Heart right ventricle (tissue), 16 donors: ENCODE data around the gene ZDHHC22. TPM values are rescaled to one million over a fixed set of nuclear protein-coding genes. Genes with fewer than 3 reads are reported as not detected.
"Not testable (repeated sequence)": the region's sequence is repeated elsewhere in the genome, so short reads cannot be mapped to it uniquely, and the experiment has no call there.

Experiments used
- ATAC-seq, 8 donors: fragments of 200-7000 bp; cut with Tn5 transposase; one replicate each; pipeline ENCODE4 v1.9.1; 2020; ENCODE audit warnings: mild to moderate bottlenecking in 8 of 8, moderate library complexity in 8 of 8, moderate number of reproducible peaks in 1 of 8
- DNase-seq, 2 donors: peaks; one replicate each; pipeline ENCODE4 v3.0.0-alpha.2; 2020
- H3K27ac ChIP-seq, 10 donors: fragments of 200-600 bp; sonication (generic) in 2 of 10; one replicate each; pipeline versions ENCODE4 v1.5.0 to v1.8.0; 2020 to 2022; ENCODE audit warnings: mild to moderate bottlenecking in 3 of 10
- H3K27me3 ChIP-seq, 7 donors: fragments of 200-600 bp; one replicate each; pipeline ENCODE4 v1.8.0; 2021 to 2022; ENCODE audit warnings: mild to moderate bottlenecking in 2 of 7
- H3K36me3 ChIP-seq, 9 donors: fragments of 200-600 bp; sonication (generic) in 1 of 9; one replicate each; pipeline versions ENCODE4 v1.5.0 to v1.8.0; 2020 to 2022; ENCODE audit warnings: mild to moderate bottlenecking in 2 of 9
- H3K4me1 ChIP-seq, 9 donors: fragments of 200-600 bp; sonication (generic) in 1 of 9; one replicate each; pipeline versions ENCODE4 v1.5.0 to v1.8.0; 2020 to 2022; ENCODE audit warnings: mild to moderate bottlenecking in 4 of 9
- H3K4me3 ChIP-seq, 10 donors: fragments of 200-600 bp; sonication (generic) in 2 of 10; one replicate each; pipeline versions ENCODE4 v1.5.0 to v1.8.0; 2020 to 2022; ENCODE audit warnings: mild to moderate bottlenecking in 7 of 10, moderate library complexity in 2 of 10
- H3K9me3 ChIP-seq, 11 donors: fragments of 200-600 bp in 10 of 11; sonication (generic) in 2 of 11; one replicate each; pipeline versions ENCODE4 v1.5.0 to v1.8.0; 2013 to 2022; ENCODE audit warnings: mild to moderate bottlenecking in 2 of 11, control low read depth in 1 of 11, moderate library complexity in 1 of 11
- WGBS, 2 donors: extraction: QIAGEN DNeasy Blood & Tissue Kit; methylation state at CpG; one replicate each; pipeline ENCODE4 v1.1.7; 2013; ENCODE audit warnings: inconsistent platforms in 1 of 2; 5-methylcytosine and 5-hydroxymethylcytosine counted together
- intact Hi-C, 10 donors: fragments of 100-400 bp; cut with DNase I; formaldehyde crosslinking; loops; one replicate each; pipeline versions ENCODE4 v1.11.1 to v1.14.2; 2022
- polyA plus RNA-seq, 2 donors: library from polyadenylated mRNA; stranded (reverse); fragments of 200-250 nt; gene quantifications; one replicate each; pipeline ENCODE4 v1.2.3, GENCODE V29; 2013
- total RNA-seq, 10 donors: library from RNA; stranded (reverse); fragmentation: NEBNext Ultra II Directional in 3 of 10; extraction: Animal tissue kit (Norgen Biotek cat#: 25700) in 3 of 10; gene quantifications; one replicate each; pipeline versions ENCODE4 v1.2.1 to v1.2.4, GENCODE V29; 2021 to 2023
- TF ChIP-seq, protein P1 (sequence below), 9 donors: fragments of 200-600 bp; sonication (generic) in 2 of 9; IDR thresholded peaks; one replicate each; pipeline versions ENCODE4 v1.5.0 to v1.8.0; 2021 to 2022; ENCODE audit warnings: antibody characterized with exemption in 9 of 9, mild to moderate bottlenecking in 5 of 9, moderate library complexity in 1 of 9
- donor health status: Arrhythmogenic right ventricular cardiomyopathy.
- donor health status: ischemic (EF 13 %, LVEDD 7.1; RV severe dilation, severe dysfunction).
- donor health status: healthy with polysubstance abuse.
- donor health status: DM: no; HTN: yes; CAD: no.
- donor health status: DM: no; HTN: no; CAD: no.
- donor health status: ischemic (EF 25% LVEDD 6.9; RV normal size, moderate dysfunction).
- donor health status: ischemic (EF 25% LVEDD 5.7; RV mildly dilated, moderate dysfunction).
- donor health status: healthy.
- donor health status: DM: yes; HTN: yes; CAD: no.
- donor health status: Ischemic cardiomyopathy.
- donor health status: ischemic (EF 35%, LVEDD 5.7; RV mildly dilated, moderate dysfunction).
- donor health status: nonischemic (EF 11% LVEDD 7.7; RV severe dilation, severe dysfunction).
- donor health status: DM: yes; HTN: yes; CAD: no.
- donor health status: PGD.
- donor health status: ischemic (EF 29% LVEDD 5.4; RV normal size, mild dysfunction).
- donor health status: nonischemic (EF 23%, LVEDD 6.1; RV moderate dilation, normal function).

Gene ZDHHC22
- total and polyA plus RNA-seq, 12 donors, result 0.09 TPM; not detected in 11

DNA sequence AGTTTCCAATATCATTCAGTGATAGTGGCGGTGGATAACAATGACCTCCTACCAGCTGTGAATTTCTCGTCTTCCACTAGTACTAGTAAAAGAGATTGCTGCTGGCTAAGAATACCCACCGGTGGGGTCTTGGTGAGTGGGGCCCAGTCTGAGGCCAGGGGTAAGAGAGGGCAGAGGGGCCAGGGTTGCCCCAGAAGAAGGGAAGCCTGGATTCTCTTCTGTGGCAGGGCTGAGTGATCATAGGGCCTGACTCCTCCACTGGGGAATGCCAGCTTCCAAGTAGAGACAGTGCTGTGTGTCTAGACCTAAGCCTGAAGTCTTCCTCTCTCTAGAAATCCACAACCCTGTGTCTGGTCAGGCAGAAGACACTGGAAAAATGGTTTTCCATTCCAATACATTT, 34.3 kb upstream of the ZDHHC22 start:
- intact Hi-C loops, result no loop called here
- TF ChIP-seq, protein P1, sequence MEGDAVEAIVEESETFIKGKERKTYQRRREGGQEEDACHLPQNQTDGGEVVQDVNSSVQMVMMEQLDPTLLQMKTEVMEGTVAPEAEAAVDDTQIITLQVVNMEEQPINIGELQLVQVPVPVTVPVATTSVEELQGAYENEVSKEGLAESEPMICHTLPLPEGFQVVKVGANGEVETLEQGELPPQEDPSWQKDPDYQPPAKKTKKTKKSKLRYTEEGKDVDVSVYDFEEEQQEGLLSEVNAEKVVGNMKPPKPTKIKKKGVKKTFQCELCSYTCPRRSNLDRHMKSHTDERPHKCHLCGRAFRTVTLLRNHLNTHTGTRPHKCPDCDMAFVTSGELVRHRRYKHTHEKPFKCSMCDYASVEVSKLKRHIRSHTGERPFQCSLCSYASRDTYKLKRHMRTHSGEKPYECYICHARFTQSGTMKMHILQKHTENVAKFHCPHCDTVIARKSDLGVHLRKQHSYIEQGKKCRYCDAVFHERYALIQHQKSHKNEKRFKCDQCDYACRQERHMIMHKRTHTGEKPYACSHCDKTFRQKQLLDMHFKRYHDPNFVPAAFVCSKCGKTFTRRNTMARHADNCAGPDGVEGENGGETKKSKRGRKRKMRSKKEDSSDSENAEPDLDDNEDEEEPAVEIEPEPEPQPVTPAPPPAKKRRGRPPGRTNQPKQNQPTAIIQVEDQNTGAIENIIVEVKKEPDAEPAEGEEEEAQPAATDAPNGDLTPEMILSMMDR (IDR thresholded peaks at IDR 0.05), result no peak
- H3K36me3 ChIP-seq, result no peaks in the 10 kb centered on the region
- ATAC-seq (no peak), DNase-seq (no peak)
- H3K4me1 ChIP-seq, result no peaks in the 10 kb centered on the region
- WGBS, 2 donors, result 51 to 58% methylated on average over 3 of the region's 3 CpGs
- peaks cover 0 to 3% (median 0%) of the 10 kb centered on the region in 11 donors for H3K9me3 ChIP-seq
- H3K27me3 ChIP-seq, result peaks cover 0 to 21% (median 9%) of the 10 kb centered on the region in 7 donors
- no peak overlapping the region for H3K4me3 ChIP-seq
- no peak overlapping the region for H3K27ac ChIP-seq

DNA sequence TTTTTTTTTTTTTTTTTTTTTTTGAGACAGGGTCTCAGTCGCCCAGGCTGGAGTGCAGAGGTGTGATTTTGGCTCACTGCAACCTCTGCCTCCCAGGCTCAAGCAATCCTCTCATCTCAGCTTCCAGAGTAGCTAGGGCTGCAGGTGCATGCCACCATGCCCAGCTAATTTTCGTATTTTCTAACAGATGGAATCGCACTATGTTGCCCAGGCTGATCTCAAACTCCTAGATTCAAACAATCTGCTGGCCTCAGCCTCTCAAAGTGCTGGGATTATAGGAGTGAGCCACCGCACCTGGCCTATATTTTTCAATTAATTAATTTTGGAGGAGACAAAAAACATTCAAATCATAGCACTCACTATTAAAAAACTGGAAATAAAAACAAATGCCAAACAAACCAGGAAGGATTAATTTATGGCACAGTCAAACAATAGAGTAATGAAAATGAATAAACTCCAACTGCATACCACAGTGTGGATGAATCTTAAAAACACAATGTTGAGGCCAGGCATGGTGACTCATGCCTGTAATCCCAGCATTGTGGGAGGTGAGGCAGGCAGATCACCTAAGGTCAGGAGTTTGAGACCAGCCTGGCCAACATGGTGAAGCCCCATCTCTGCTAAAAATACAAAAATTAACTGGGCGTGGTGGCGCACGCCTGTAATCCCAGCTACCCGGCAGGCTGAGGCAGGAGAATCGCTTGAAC, 32.5 kb upstream of the ZDHHC22 start:
- H3K9me3 ChIP-seq, result peaks cover 0 to 19% (median 11%) of the 10 kb centered on the region in 11 donors
- 82 to 88% methylated on average over 9 of the region's 9 CpGs for WGBS, 2 donors
- H3K4me1 ChIP-seq, H3K36me3 ChIP-seq, DNase-seq, H3K27ac ChIP-seq, intact Hi-C loops, ATAC-seq, H3K27me3 ChIP-seq, H3K4me3 ChIP-seq: not testable (repeated sequence)

DNA sequence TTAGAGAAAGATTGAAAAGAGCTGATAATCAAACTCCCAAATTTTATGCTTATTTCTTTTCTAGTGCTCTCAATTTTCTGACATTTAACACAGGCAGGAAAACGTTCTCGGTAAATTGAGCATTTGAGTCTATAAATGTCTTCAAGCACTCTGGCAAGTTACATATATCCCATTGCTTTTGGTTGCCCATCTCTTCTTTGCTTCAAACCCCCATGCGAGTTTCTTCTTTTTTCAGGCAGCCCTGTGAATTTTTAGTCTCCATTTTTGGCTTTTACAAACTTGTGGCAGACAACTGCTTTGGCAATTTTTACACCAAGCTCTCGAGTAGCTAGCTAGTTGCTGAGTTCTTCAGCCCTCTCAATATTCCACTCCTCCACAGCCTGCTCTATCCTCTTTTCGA, 31.3 kb upstream of the ZDHHC22 start:
- ATAC-seq, result no peak
- TF ChIP-seq, protein P1 (IDR thresholded peaks at IDR 0.05), result no peak
- no peak overlapping the region for H3K4me3 ChIP-seq
- no peak for DNase-seq
- peaks cover 0 to 27% (median 11%) of the 10 kb centered on the region in 11 donors for H3K9me3 ChIP-seq
- H3K36me3 ChIP-seq, result no peaks in the 10 kb centered on the region
- H3K4me1 ChIP-seq, result no peaks in the 10 kb centered on the region
- WGBS, 2 donors, result 79 to 82% methylated on average over 5 of the region's 5 CpGs
- no peak overlapping the region for H3K27ac ChIP-seq
- intact Hi-C loops, result no loop called here
- peaks cover 0 to 9% (median 0%) of the 10 kb centered on the region in 7 donors for H3K27me3 ChIP-seq

DNA sequence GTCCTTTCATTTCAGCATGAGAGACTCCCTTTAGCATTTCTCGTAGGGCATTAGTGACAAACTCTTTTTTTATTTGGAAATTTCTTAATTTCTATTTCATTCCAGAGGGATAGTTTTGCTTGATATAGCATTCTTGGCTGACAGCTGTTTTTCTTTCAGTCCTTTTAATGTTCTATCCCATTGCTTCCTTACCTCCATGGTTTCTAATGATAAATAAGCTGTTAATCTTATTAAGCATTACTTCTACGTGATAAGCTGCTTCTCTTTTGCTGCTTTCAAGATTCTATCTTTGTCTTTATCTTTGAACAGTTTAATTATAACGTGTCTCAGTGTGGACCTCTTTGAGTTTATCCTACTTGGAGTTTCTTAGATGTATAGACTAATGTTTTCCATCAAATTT, 28.5 kb upstream of the ZDHHC22 start:
- Histone ChIP-seq H3K27me3 (peaks cover 0 to 7% (median 0%) of the 10 kb centered on the region in 7 donors), H3K36me3 (no peaks in the 10 kb centered on the region), H3K9me3 (peaks cover 0 to 28% (median 11%) of the 10 kb centered on the region in 11 donors), H3K4me1 (no peaks in the 10 kb centered on the region), H3K4me3 (no peak overlapping the region), H3K27ac (no peak overlapping the region)
- TF ChIP-seq, protein P1 (IDR thresholded peaks at IDR 0.05), result no peak
- ATAC-seq, result no peak
- WGBS, 2 donors, result 60 to 61% methylated on average over 3 of the region's 3 CpGs
- intact Hi-C loops, result no loop called here
- no peak for DNase-seq

DNA sequence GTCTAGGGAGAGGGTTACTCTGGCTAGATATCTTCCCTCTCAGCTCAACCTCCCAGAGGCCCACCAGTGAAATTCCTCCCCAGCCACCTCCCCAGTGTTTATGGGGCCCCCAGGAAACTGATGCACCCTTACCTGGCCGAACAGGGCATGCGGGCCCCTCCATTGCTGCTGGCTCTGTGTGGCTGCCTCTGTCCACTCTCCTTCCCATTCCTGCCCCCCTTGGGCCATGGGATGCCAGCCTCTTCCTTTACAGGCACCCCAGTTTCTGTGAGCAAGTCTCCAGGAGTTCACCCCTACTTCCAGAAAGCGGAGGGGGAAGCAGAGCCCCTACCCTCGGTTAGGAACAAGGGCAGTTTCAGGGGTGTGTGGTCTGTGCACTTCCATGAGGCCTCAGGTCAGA, 19.4 kb upstream of the ZDHHC22 start:
- DNase-seq (no peak), ATAC-seq (no peak)
- no peaks in the 10 kb centered on the region for H3K9me3 ChIP-seq
- H3K4me1 ChIP-seq, result peaks cover 0 to 8% (median 3%) of the 10 kb centered on the region in 9 donors
- WGBS, 2 donors, result 76 to 82% methylated on average over 4 of the region's 4 CpGs
- TF ChIP-seq, protein P1 (IDR thresholded peaks at IDR 0.05), result no peak
- H3K36me3 ChIP-seq, result no peaks in the 10 kb centered on the region
- intact Hi-C loops, result no loop called here
- peaks cover 0 to 30% (median 14%) of the 10 kb centered on the region in 7 donors for H3K27me3 ChIP-seq
- no peak overlapping the region for H3K27ac ChIP-seq
- no peak overlapping the region for H3K4me3 ChIP-seq
